Right atrium auricular region (tissue), 2 donors: ENCODE data around the gene CACNB4. TPM values are rescaled to one million over a fixed set of nuclear protein-coding genes. Genes with fewer than 3 reads are reported as not detected.
"Not testable (repeated sequence)": the region's sequence is repeated elsewhere in the genome, so short reads cannot be mapped to it uniquely, and the experiment has no call there.

Source experiments
- DNase-seq: peaks from one replicate; pipeline ENCODE4 v3.0.0-alpha.2; 2019; ENCODE audit warnings: low spot score
- H3K27ac ChIP-seq, 2 donors: fragments of 200-600 bp; sonication (generic); 1 replicate in 1 of 2; 2 replicates in 1 of 2; pipeline ENCODE4 v1.5.1; 2016 to 2019
- H3K27me3 ChIP-seq, 2 donors: fragments of 200-600 bp; sonication (generic); one replicate each; pipeline versions ENCODE4 v1.5.1 to v1.6.0; 2017 to 2019
- H3K36me3 ChIP-seq: fragments of 200-600 bp; sonication (generic); one replicate; pipeline ENCODE4 v1.5.1; 2016
- H3K4me1 ChIP-seq, 2 donors: fragments of 200-600 bp; sonication (generic); one replicate each; pipeline versions ENCODE4 v1.5.1 to v1.6.0; 2017 to 2019
- H3K4me3 ChIP-seq, 2 donors: fragments of 200-600 bp; sonication (generic); 1 replicate in 1 of 2; 2 replicates in 1 of 2; pipeline ENCODE4 v1.5.1; 2017 to 2019; ENCODE audit warnings: mild to moderate bottlenecking in 1 of 2, moderate library complexity in 1 of 2
- H3K9me3 ChIP-seq, 2 donors: fragments of 200-600 bp; sonication (generic); one replicate each; pipeline ENCODE4 v1.5.1; 2019
- CTCF ChIP-seq, 2 donors: fragments of 200-600 bp; sonication (generic); IDR thresholded peaks; one replicate each; pipeline ENCODE4 v1.5.1; 2019; ENCODE audit warnings: antibody characterized with exemption in 2 of 2
- total RNA-seq, 2 donors: library from RNA; depleted of rRNA; stranded (reverse); fragments of >200 nt; gene quantifications; one replicate each; pipeline ENCODE4 v1.1.0, GENCODE V29; 2016

The CACNB4 gene
- total RNA-seq, 2 donors from 2014 or later: 0.37 to 0.90 TPM

- no peak for DNase-seq
- no peak for TF ChIP-seq CTCF (IDR thresholded peaks at IDR 0.05)
- Histone ChIP-seq H3K27me3 (no peaks in the 10 kb centered on the region), H3K36me3 (peaks cover 23% of the 10 kb centered on the region), H3K4me3 (no peak overlapping the region), H3K27ac (no peak overlapping the region), H3K4me1 (no peaks in the 10 kb centered on the region), H3K9me3 (no peaks in the 10 kb centered on the region)
Measured at GRCh38 chr2:152122161-152122560, 23.3 kb upstream of the CACNB4 start.

DNA sequence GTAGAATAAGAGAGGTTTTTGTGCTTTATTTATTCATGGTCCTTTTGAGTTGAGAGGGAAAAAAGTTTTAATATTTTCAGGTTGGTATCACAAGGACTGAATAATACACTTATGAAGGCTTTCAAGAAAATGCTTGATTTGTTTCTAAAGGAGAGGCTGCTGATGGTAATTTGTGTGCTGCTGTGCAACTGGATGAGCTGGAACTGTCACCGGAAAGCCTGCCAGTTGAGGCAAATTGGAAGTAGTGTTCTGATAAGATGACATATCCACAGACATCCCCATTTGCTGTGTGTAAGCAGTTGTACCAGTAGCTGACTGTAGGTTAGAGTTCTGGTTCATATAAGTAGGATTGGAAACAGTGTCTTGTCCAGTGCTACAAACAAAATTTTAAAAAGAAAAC is 21.6 kb upstream of the CACNB4 start:
- H3K27ac ChIP-seq: no peak overlapping the region
- no peaks in the 10 kb centered on the region for H3K27me3 ChIP-seq
- no peaks in the 10 kb centered on the region for H3K4me1 ChIP-seq
- no peak for DNase-seq
- TF ChIP-seq CTCF (IDR thresholded peaks at IDR 0.05): no peak
- H3K9me3 ChIP-seq: no peaks in the 10 kb centered on the region
- H3K4me3 ChIP-seq: no peak overlapping the region
- H3K36me3 ChIP-seq: peaks cover 23% of the 10 kb centered on the region

DNA sequence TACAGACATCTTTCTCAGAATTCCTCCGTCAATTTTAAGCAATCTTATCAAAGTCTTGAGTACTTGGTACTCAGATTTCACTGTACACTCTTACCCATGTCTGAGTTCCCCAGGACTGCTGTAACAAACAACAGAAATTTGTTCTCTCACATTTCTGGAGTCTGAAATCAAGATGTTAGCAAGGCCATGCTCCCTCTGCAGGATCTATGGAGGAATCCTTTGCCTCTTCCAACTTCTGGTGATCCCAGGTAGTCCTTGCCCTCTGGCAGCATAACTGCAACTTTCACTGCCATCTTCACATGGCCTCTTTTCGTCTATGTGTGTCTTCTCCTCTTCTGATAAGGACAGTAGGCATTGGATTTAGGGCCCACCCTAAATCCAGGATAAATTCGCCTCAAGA is 17.1 kb upstream of the CACNB4 start:
- Histone ChIP-seq H3K27me3 (no peaks in the 10 kb centered on the region), H3K36me3 (no peaks in the 10 kb centered on the region), H3K4me1 (no peaks in the 10 kb centered on the region), H3K27ac (no peak overlapping the region), H3K4me3 (no peak overlapping the region), H3K9me3 (no peaks in the 10 kb centered on the region)
- no peak for DNase-seq
- no peak for TF ChIP-seq CTCF (IDR thresholded peaks at IDR 0.05)

- H3K4me3 ChIP-seq: no peak overlapping the region
- H3K27ac ChIP-seq: no peak overlapping the region
- H3K9me3 ChIP-seq: no peaks in the 10 kb centered on the region
- TF ChIP-seq CTCF (IDR thresholded peaks at IDR 0.05): no peak
- H3K27me3 ChIP-seq: no peaks in the 10 kb centered on the region
- no peak for DNase-seq
- H3K4me1 ChIP-seq: no peaks in the 10 kb centered on the region
- H3K36me3 ChIP-seq: no peaks in the 10 kb centered on the region
Measured at GRCh38 chr2:152114366-152114765, 15.5 kb upstream of the CACNB4 start.

DNA sequence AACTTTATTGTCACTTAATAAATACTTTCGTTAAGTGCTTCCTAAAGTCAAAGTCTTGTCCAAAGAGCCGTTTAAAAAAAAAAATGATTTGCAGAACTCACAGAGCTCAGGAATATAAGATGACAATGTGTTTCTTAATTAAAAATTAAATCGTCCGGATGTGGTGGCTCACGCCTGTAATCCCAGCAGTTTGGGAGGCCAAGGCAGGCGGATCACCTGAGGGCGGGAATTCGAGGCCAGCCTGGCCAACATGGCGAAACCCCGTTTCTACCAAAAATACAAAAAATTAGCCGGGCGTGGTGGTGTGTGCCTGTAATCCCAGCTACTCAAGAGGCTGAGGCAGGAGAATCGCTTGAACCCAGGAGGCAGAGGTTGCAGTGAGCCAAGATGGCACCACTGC is 8.3 kb upstream of the CACNB4 start:
- not testable (repeated sequence) for H3K27ac ChIP-seq, H3K4me3 ChIP-seq, H3K9me3 ChIP-seq, H3K4me1 ChIP-seq, H3K27me3 ChIP-seq, H3K36me3 ChIP-seq, DNase-seq

GRCh38 chr2:152106464-152106863 is 7.6 kb upstream of the CACNB4 start:
- no peak overlapping the region for H3K27ac ChIP-seq
- H3K36me3 ChIP-seq: no peaks in the 10 kb centered on the region
- H3K9me3 ChIP-seq: no peaks in the 10 kb centered on the region
- no peak for DNase-seq
- TF ChIP-seq CTCF (IDR thresholded peaks at IDR 0.05): no peak
- H3K4me3 ChIP-seq: no peak overlapping the region
- H3K27me3 ChIP-seq: no peaks in the 10 kb centered on the region
- H3K4me1 ChIP-seq: no peaks in the 10 kb centered on the region
